ENCODE data around the gene UPK3BL1. TPM values are rescaled to one million over a fixed set of nuclear protein-coding genes. Genes with fewer than 3 reads are reported as not detected.
"Not testable (repeated sequence)": the region's sequence is repeated elsewhere in the genome, so short reads cannot be mapped to it uniquely, and the experiment has no call there.

The UPK3BL1 gene
- polyA plus RNA-seq, 2 donors: 91.5 to 366 TPM

DNA sequence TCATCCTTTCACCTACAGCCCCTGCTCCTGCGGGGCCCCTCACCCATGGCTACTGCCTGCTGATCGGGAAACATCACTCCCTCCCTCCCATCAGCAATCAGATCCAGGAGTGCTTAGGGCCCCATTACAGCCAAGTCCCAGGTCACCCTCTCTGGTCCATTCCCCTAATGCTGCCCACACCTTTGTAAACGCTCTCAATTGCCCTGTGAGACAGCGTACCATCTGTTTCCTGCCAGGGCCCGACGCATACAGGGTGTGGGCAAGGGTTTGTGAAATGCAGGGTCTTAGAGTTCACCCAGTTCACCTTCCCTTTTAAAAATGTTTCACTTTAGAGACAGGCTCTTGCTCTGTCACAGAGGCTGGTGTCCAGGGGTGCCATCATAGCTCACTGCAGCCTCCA lies 8.3 kb downstream of the UPK3BL1 start:
- H3K27ac ChIP-seq (ENCODE audit: low read depth in 2 of 2, low read length in 1 of 2); H3K27me3 ChIP-seq (ENCODE audit: control insufficient read depth in 1 of 2, insufficient read depth in 2 of 2, low read length in 2 of 2); H3K4me1 ChIP-seq (ENCODE audit: control insufficient read depth in 2 of 2, insufficient read depth in 2 of 2, low read length in 1 of 2); H3K9me3 ChIP-seq (ENCODE audit: control insufficient read depth in 2 of 2, insufficient read depth in 1 of 2, low read depth in 1 of 2, low read length in 1 of 2); H3K4me3 ChIP-seq (ENCODE audit: low read depth in 1 of 2, low read length in 2 of 2); H3K36me3 ChIP-seq (ENCODE audit: control insufficient read depth in 2 of 2, insufficient read depth in 2 of 2, low read length in 1 of 2): not testable (repeated sequence)
- WGBS, 2 donors: 72 to 79% methylated on average over 2 of the region's 6 CpGs

DNA sequence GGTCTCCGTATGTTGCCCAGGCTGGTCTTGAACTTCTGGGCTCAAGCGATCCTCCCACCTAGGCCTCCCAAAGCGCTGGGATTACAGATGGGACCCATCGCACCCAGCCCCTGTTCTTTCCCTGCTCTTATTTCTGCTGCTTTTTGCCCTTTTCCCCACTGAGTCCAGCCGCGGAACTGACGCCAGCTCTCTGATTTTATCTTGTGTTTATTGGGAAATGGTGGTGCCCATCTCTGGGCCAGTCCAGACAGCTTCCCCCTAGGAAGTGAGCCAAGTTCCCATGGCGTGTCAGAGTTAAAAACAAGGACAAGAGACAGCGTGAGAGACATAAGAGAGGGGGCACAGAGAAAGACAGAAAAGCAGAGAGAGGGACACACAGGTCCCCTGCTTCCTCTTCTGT lies 12.0 kb downstream of the UPK3BL1 start:
- not testable (repeated sequence) for H3K27me3 ChIP-seq (ENCODE audit: control insufficient read depth in 1 of 2, insufficient read depth in 2 of 2, low read length in 2 of 2); H3K4me1 ChIP-seq (ENCODE audit: control insufficient read depth in 2 of 2, insufficient read depth in 2 of 2, low read length in 1 of 2); H3K4me3 ChIP-seq (ENCODE audit: low read depth in 1 of 2, low read length in 2 of 2); H3K36me3 ChIP-seq (ENCODE audit: control insufficient read depth in 2 of 2, insufficient read depth in 2 of 2, low read length in 1 of 2); H3K9me3 ChIP-seq (ENCODE audit: control insufficient read depth in 2 of 2, insufficient read depth in 1 of 2, low read depth in 1 of 2, low read length in 1 of 2); H3K27ac ChIP-seq (ENCODE audit: low read depth in 2 of 2, low read length in 1 of 2)
- 52 to 67% methylated on average over 4 to 5 of the region's 9 CpGs for WGBS, 2 donors

DNA sequence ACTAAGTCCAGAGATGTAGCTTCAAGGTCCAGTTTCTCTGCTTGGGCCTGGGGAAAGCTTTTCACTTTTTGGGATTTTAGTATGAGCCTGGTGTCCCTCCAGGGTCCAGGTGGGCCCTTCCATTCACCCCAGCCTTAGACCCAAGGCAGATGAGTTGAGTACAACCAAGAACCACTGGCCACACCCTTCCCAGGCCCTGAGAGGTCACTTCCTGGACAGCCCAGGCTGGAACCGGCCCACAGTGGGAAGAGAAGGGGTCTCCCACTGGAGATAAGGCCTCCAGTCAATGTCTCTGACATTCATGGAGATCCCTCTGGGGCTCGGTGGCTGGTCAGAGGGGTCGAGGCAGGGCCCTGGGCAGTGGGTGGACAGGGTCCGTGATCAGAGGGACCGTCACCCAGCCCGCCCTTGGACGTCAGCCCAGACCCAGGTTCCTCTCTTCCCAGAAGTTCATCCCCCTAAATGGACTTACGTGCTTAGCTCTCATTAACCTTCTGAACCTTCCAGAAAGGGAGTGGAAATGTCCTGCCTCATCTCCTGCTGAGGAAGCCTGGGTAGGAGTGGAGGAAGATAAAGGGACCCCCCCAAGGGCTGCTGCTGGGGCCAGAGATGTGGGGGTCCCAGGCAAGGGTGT lies 15.2 kb downstream of the UPK3BL1 start:
- H3K36me3 ChIP-seq (ENCODE audit: control insufficient read depth in 2 of 2, insufficient read depth in 2 of 2, low read length in 1 of 2); H3K27me3 ChIP-seq (ENCODE audit: control insufficient read depth in 1 of 2, insufficient read depth in 2 of 2, low read length in 2 of 2); H3K4me1 ChIP-seq (ENCODE audit: control insufficient read depth in 2 of 2, insufficient read depth in 2 of 2, low read length in 1 of 2); H3K9me3 ChIP-seq (ENCODE audit: control insufficient read depth in 2 of 2, insufficient read depth in 1 of 2, low read depth in 1 of 2, low read length in 1 of 2); H3K4me3 ChIP-seq (ENCODE audit: low read depth in 1 of 2, low read length in 2 of 2); H3K27ac ChIP-seq (ENCODE audit: low read depth in 2 of 2, low read length in 1 of 2): not testable (repeated sequence)
- no CpG with 5 or more reads among the region's 8 CpGs for WGBS, 2 donors

DNA sequence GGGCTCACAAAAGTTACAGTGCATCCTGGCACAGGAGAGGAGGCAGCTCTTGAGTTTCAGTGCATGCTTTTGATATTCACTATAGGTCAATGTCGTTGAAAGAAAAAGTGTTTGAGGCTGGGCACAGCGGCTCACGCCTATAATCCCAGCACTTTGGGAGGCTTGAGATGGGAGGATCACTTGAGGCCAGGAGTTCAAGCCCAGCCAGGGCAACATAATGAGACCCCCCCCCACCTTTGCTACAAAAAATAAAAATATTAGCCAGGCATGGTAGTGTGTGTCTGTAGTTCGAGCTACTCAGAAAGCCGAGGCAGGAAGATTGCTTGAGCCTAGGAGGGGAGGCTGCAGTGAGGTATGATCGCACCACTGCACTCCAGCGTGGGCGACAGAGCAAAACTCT lies 24.5 kb downstream of the UPK3BL1 start:
- H3K36me3 ChIP-seq (ENCODE audit: control insufficient read depth in 2 of 2, insufficient read depth in 2 of 2, low read length in 1 of 2); H3K4me1 ChIP-seq (ENCODE audit: control insufficient read depth in 2 of 2, insufficient read depth in 2 of 2, low read length in 1 of 2); H3K9me3 ChIP-seq (ENCODE audit: control insufficient read depth in 2 of 2, insufficient read depth in 1 of 2, low read depth in 1 of 2, low read length in 1 of 2); H3K4me3 ChIP-seq (ENCODE audit: low read depth in 1 of 2, low read length in 2 of 2); H3K27ac ChIP-seq (ENCODE audit: low read depth in 2 of 2, low read length in 1 of 2); H3K27me3 ChIP-seq (ENCODE audit: control insufficient read depth in 1 of 2, insufficient read depth in 2 of 2, low read length in 2 of 2): not testable (repeated sequence)
- WGBS, 2 donors: 82 to 88% methylated on average over 3 to 5 of the region's 8 CpGs

DNA sequence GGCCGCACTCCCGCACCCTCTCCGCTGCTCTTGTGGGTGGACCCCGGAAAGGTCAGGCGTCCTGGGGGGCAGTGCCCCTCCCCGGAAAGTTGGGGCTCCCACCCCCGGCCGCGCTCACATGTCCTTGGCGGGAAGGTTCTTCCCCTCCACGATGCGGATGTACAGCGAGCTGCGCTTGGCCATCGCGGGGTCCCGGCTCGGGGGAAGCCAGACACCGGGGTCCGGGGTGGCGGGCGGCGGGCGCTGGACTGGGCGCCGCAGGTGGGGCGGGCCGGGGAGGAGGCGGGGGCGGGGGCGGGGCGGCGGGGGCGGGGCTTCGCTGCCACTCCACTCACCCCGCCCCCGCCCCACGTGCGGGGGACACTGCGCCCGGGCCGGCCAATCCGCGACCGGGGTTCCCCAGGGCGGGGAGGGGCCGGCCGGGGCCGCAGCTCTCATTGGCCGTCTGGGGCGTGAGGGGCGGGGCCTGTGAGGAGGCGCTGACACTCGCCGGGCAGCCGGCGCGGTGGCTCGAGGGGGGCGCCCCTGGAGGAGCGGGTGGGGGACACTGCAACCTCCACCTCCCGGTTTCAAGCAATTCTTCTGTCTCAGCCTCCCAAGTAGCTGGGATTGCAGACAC lies 26.0 kb downstream of the UPK3BL1 start, which contains the start of gene RASA4:
Gene RASA4 (minus strand): TSS at position 250 of the 619 bp plus-strand sequence. CDS start 67 bp downstream, at position 183.
- not testable (repeated sequence) for H3K27me3 ChIP-seq (ENCODE audit: control insufficient read depth in 1 of 2, insufficient read depth in 2 of 2, low read length in 2 of 2); H3K4me1 ChIP-seq (ENCODE audit: control insufficient read depth in 2 of 2, insufficient read depth in 2 of 2, low read length in 1 of 2); H3K27ac ChIP-seq (ENCODE audit: low read depth in 2 of 2, low read length in 1 of 2); H3K36me3 ChIP-seq (ENCODE audit: control insufficient read depth in 2 of 2, insufficient read depth in 2 of 2, low read length in 1 of 2); H3K9me3 ChIP-seq (ENCODE audit: control insufficient read depth in 2 of 2, insufficient read depth in 1 of 2, low read depth in 1 of 2, low read length in 1 of 2)
- peak within 1 kb of the TSS; percentile 29 to 41 for H3K4me3 ChIP-seq (ENCODE audit: low read depth in 1 of 2, low read length in 2 of 2)
- WGBS, 2 donors: 1 to 2% methylated on average over 15 to 22 of the region's 62 CpGs

DNA sequence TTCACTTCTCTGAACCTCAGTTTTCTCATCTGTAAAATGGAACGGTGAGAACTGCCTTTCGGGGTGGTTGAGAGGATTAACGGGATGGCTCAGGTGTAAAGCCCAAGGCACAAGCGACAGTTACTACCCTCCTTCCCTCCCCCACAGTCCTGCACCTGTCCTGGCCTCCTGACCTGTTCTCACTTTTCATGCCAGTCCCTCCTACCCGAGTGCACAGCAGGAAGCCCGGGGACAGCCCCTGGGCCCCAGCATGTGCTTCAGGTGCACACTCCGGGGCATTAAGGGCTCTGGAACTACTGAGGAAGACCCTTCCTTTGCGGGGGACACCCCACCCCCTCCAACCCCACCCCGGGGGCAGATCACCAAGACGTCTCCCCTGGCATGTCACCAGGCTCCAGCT lies 26.7 kb downstream of the UPK3BL1 start:
- H3K4me3 ChIP-seq (ENCODE audit: low read depth in 1 of 2, low read length in 2 of 2); H3K36me3 ChIP-seq (ENCODE audit: control insufficient read depth in 2 of 2, insufficient read depth in 2 of 2, low read length in 1 of 2); H3K9me3 ChIP-seq (ENCODE audit: control insufficient read depth in 2 of 2, insufficient read depth in 1 of 2, low read depth in 1 of 2, low read length in 1 of 2); H3K27ac ChIP-seq (ENCODE audit: low read depth in 2 of 2, low read length in 1 of 2); H3K4me1 ChIP-seq (ENCODE audit: control insufficient read depth in 2 of 2, insufficient read depth in 2 of 2, low read length in 1 of 2); H3K27me3 ChIP-seq (ENCODE audit: control insufficient read depth in 1 of 2, insufficient read depth in 2 of 2, low read length in 2 of 2): not testable (repeated sequence)
- no CpG with 5 or more reads among the region's 10 CpGs for WGBS, 2 donors

DNA sequence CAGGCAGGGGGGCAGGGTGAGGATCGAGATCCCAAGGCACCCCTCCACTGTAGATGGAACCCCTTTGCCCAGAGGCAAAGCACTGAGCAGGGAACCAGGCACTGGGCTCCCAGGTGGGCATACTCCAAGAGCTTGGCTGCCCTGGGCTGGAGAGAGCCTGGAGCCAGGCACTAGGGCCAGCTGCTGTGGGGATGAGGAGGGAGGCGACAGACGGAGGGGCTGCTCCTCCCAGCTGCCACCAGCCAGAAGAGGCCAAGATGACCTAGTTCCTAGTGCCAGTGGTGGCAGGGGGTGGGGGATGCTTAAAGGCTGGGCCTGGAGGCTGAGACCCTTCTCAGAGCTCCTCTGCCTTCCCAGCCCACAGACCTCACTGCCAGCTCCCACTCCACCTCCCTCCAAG lies 27.7 kb downstream of the UPK3BL1 start:
- not testable (repeated sequence) for H3K4me3 ChIP-seq (ENCODE audit: low read depth in 1 of 2, low read length in 2 of 2); H3K9me3 ChIP-seq (ENCODE audit: control insufficient read depth in 2 of 2, insufficient read depth in 1 of 2, low read depth in 1 of 2, low read length in 1 of 2); H3K36me3 ChIP-seq (ENCODE audit: control insufficient read depth in 2 of 2, insufficient read depth in 2 of 2, low read length in 1 of 2); H3K27me3 ChIP-seq (ENCODE audit: control insufficient read depth in 1 of 2, insufficient read depth in 2 of 2, low read length in 2 of 2); H3K4me1 ChIP-seq (ENCODE audit: control insufficient read depth in 2 of 2, insufficient read depth in 2 of 2, low read length in 1 of 2); H3K27ac ChIP-seq (ENCODE audit: low read depth in 2 of 2, low read length in 1 of 2)
- no CpG with 5 or more reads among the region's 3 CpGs for WGBS, 2 donors

DNA sequence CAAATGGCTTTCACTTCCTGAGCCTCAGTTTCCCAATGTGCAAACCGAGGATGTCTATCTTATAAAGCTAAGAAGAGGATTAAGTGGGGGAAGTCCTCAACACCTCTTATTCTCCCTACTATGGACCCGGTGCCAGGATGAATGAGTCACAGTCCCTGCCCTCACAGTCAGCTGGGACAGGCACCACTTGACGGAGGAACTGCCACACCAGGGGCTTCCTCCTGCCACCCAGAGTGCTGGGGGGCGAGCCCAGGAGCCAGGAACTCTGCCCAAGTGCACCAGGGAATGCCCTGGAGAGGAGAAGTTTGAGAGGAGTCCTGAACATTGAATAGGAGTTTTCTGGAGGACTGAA lies 28.3 kb downstream of the UPK3BL1 start:
- not testable (repeated sequence) for H3K4me1 ChIP-seq (ENCODE audit: control insufficient read depth in 2 of 2, insufficient read depth in 2 of 2, low read length in 1 of 2)
- no CpG with 5 or more reads among the region's 4 CpGs for WGBS, 2 donors

DNA sequence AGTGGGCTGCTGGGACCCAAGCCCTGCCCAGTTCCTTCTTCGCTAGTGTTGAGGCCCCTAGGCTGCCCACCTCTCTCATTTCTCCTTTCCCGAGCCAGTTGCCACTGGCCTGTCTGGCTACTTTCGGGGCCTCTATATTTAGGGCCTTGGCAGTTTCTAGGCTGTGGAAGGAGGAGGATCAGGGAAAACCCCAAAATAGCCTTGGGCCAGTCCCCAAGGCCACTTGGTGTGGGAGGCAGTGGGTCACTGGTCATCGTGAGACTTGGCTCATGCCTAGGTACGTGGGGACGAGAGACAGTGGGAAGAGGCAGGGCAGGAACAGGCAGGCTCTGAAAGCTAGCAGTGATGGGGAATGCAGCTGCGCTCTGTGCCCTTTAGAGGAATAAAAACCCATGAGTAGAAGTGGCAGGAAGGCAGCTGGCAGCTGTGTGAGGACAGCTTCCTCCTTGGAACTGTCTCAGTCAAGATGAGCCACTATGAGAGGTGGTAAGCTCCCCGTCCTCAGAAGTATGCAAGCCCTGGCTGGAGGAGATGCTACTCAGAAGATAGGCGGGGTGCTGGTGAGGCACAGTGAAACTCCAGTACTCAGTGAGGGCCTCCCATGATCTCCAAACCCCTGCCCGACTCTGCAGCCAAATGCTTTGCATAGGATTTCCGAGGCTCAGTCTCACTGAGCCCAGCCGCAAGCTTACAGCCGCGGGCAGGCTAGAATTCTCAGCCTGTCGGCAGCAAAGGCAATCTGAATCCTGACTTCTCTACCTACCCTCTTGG lies 28.8 kb downstream of the UPK3BL1 start:
- H3K4me1 ChIP-seq (ENCODE audit: control insufficient read depth in 2 of 2, insufficient read depth in 2 of 2, low read length in 1 of 2); H3K27me3 ChIP-seq (ENCODE audit: control insufficient read depth in 1 of 2, insufficient read depth in 2 of 2, low read length in 2 of 2); H3K27ac ChIP-seq (ENCODE audit: low read depth in 2 of 2, low read length in 1 of 2); H3K9me3 ChIP-seq (ENCODE audit: control insufficient read depth in 2 of 2, insufficient read depth in 1 of 2, low read depth in 1 of 2, low read length in 1 of 2); H3K36me3 ChIP-seq (ENCODE audit: control insufficient read depth in 2 of 2, insufficient read depth in 2 of 2, low read length in 1 of 2); H3K4me3 ChIP-seq (ENCODE audit: low read depth in 1 of 2, low read length in 2 of 2): not testable (repeated sequence)
- WGBS, 2 donors: 48 to 57% methylated on average over 2 to 4 of the region's 15 CpGs

More for the DNA sequence above, 28.3 kb downstream of the UPK3BL1 start:
- H3K27me3 ChIP-seq (ENCODE audit: control insufficient read depth in 1 of 2, insufficient read depth in 2 of 2, low read length in 2 of 2); H3K9me3 ChIP-seq (ENCODE audit: control insufficient read depth in 2 of 2, insufficient read depth in 1 of 2, low read depth in 1 of 2, low read length in 1 of 2); H3K4me3 ChIP-seq (ENCODE audit: low read depth in 1 of 2, low read length in 2 of 2); H3K36me3 ChIP-seq (ENCODE audit: control insufficient read depth in 2 of 2, insufficient read depth in 2 of 2, low read length in 1 of 2); H3K27ac ChIP-seq (ENCODE audit: low read depth in 2 of 2, low read length in 1 of 2): not testable (repeated sequence)

All from esophagus (tissue), 2 donors.